ENCODE results near the gene FZD4. TPM values are rescaled to one million over a fixed set of nuclear protein-coding genes. Genes with fewer than 3 reads are reported as not detected.
"Not testable (repeated sequence)": the region's sequence is repeated elsewhere in the genome, so short reads cannot be mapped to it uniquely, and the experiment has no call there.

The FZD4 gene
- total RNA-seq, 5 donors from 2014 or later (not counting 1 experiment from before 2014, with no cell fraction given): 0.13 to 0.35 (median 0.20) TPM; not detected in 2

- H3K36me3 ChIP-seq (ENCODE audit: control insufficient read depth in 2 of 2, extremely low read depth in 1 of 2, insufficient read depth in 1 of 2, low read length in 1 of 2): no peaks in the 10 kb centered on the region
- H3K9me3 ChIP-seq: no peaks in the 10 kb centered on the region
- ChIA-PET POLR2A (no interaction called here), CTCF (interaction anchor here (0.6 to 4.1 kb wide), 13 partner anchors 13 to 483 kb away, joined by 3 to 27 read pairs (median 3); no protein-coding TSS in a partner anchor)
- ATAC-seq (replicated peaks in 1 of 4) (no peak), DNase-seq (no peak)
- no peaks in the 10 kb centered on the region for H3K27me3 ChIP-seq (replicated peaks in 1 of 2; ENCODE audit: control insufficient read depth in 2 of 2, extremely low read depth in 1 of 2, insufficient read depth in 2 of 2, low read length in 1 of 2)
- Mint-ChIP-seq H3K27ac (no peak overlapping the region), H3K27me3 (peaks cover 7 to 10% of the 10 kb centered on the region in 2 donors), H3K4me1 (no peaks in the 10 kb centered on the region), H3K4me3 (no peak overlapping the region), H3K36me3 (no peaks in the 10 kb centered on the region), H3K9me3 (no peaks in the 10 kb centered on the region)
- no peak overlapping the region for H3K4me3 ChIP-seq (ENCODE audit: control insufficient read depth in 1 of 2, extremely low read depth in 1 of 2, low read length in 1 of 2)
- H3K4me1 ChIP-seq (ENCODE audit: control insufficient read depth in 1 of 2, extremely low read depth in 1 of 2, insufficient read depth in 2 of 2, low read length in 2 of 2): no peaks in the 10 kb centered on the region
- no peak overlapping the region for H3K27ac ChIP-seq (ENCODE audit: low read length)
- 85% methylated on average over 11 of the region's 11 CpGs for WGBS (ENCODE audit: insufficient coverage)
Observed at GRCh38 chr11:86940122-86940777, 14.9 kb downstream of the FZD4 start.

- Mint-ChIP-seq H3K27ac (no peak overlapping the region), H3K9me3 (no peaks in the 10 kb centered on the region), H3K36me3 (no peaks in the 10 kb centered on the region), H3K4me3 (no peak overlapping the region), H3K4me1 (no peaks in the 10 kb centered on the region), H3K27me3 (peaks cover 6 to 10% of the 10 kb centered on the region in 2 donors)
- Histone ChIP-seq H3K27ac (ENCODE audit: low read length) (no peak overlapping the region), H3K4me1 (ENCODE audit: control insufficient read depth in 1 of 2, extremely low read depth in 1 of 2, insufficient read depth in 2 of 2, low read length in 2 of 2) (no peaks in the 10 kb centered on the region), H3K27me3 (replicated peaks in 1 of 2; ENCODE audit: control insufficient read depth in 2 of 2, extremely low read depth in 1 of 2, insufficient read depth in 2 of 2, low read length in 1 of 2) (no peaks in the 10 kb centered on the region), H3K4me3 (ENCODE audit: control insufficient read depth in 1 of 2, extremely low read depth in 1 of 2, low read length in 1 of 2) (no peak overlapping the region), H3K9me3 (no peaks in the 10 kb centered on the region), H3K36me3 (ENCODE audit: control insufficient read depth in 2 of 2, extremely low read depth in 1 of 2, insufficient read depth in 1 of 2, low read length in 1 of 2) (no peaks in the 10 kb centered on the region)
- DNase-seq: peak in 1 of 35 experiments; percentile 62
- ChIA-PET CTCF (interaction anchor here (0.6 to 4.1 kb wide), 26 partner anchors 8 to 756 kb away, joined by 3 to 27 read pairs (median 3); no protein-coding TSS in a partner anchor), POLR2A (interaction anchor here in 1 of 2 donors (0.6 kb wide), 3 partner anchors 129 to 326 kb away, joined by 3 to 5 read pairs (median 4); no protein-coding TSS in a partner anchor)
- peak in 2 of 4 experiments; percentile 31 to 32 for ATAC-seq (replicated peaks in 1 of 4)
- no CpG with 5 or more reads among the region's 4 CpGs for whole genome bisulfite sequencing (ENCODE audit: insufficient coverage)
Observed at GRCh38 chr11:86938900-86939880, 16.0 kb downstream of the FZD4 start.

GRCh38 chr11:86938203-86938899, 16.8 kb downstream of the FZD4 start:
- H3K9me3 ChIP-seq: no peaks in the 10 kb centered on the region
- POLR2A ChIA-PET: interaction anchor here in 1 of 2 donors (0.6 kb wide), 1 partner anchor 130 kb away, joined by 4 read pairs; no protein-coding TSS in a partner anchor
- Mint-ChIP-seq H3K36me3 (no peaks in the 10 kb centered on the region), H3K27me3 (peaks cover 6 to 10% of the 10 kb centered on the region in 2 donors), H3K4me3 (no peak overlapping the region), H3K4me1 (no peaks in the 10 kb centered on the region), H3K9me3 (no peaks in the 10 kb centered on the region), H3K27ac (no peak overlapping the region)
- H3K4me3 ChIP-seq (ENCODE audit: control insufficient read depth in 1 of 2, extremely low read depth in 1 of 2, low read length in 1 of 2): no peak overlapping the region
- no peaks in the 10 kb centered on the region for H3K36me3 ChIP-seq (ENCODE audit: control insufficient read depth in 2 of 2, extremely low read depth in 1 of 2, insufficient read depth in 1 of 2, low read length in 1 of 2)
- no peaks in the 10 kb centered on the region for H3K27me3 ChIP-seq (replicated peaks in 1 of 2; ENCODE audit: control insufficient read depth in 2 of 2, extremely low read depth in 1 of 2, insufficient read depth in 2 of 2, low read length in 1 of 2)
- H3K4me1 ChIP-seq (ENCODE audit: control insufficient read depth in 1 of 2, extremely low read depth in 1 of 2, insufficient read depth in 2 of 2, low read length in 2 of 2): no peaks in the 10 kb centered on the region
- WGBS (ENCODE audit: insufficient coverage): 25% methylated on average over 4 of the region's 6 CpGs
- no peak for DNase-seq
- no peak for ATAC-seq (replicated peaks in 1 of 4)
- CTCF ChIA-PET: interaction anchor here (0.6 to 4.1 kb wide), 12 partner anchors 24 to 1332 kb away, joined by 3 to 27 read pairs (median 4); no protein-coding TSS in a partner anchor
- H3K27ac ChIP-seq (ENCODE audit: low read length): no peak overlapping the region

- H3K36me3 Mint-ChIP-seq; H3K9me3 Mint-ChIP-seq; H3K27ac ChIP-seq (ENCODE audit: low read length); ATAC-seq (replicated peaks in 1 of 4); H3K4me1 Mint-ChIP-seq; H3K27ac Mint-ChIP-seq; DNase-seq; H3K36me3 ChIP-seq (ENCODE audit: control insufficient read depth in 2 of 2, extremely low read depth in 1 of 2, insufficient read depth in 1 of 2, low read length in 1 of 2); H3K4me3 ChIP-seq (ENCODE audit: control insufficient read depth in 1 of 2, extremely low read depth in 1 of 2, low read length in 1 of 2); H3K27me3 Mint-ChIP-seq; H3K9me3 ChIP-seq; H3K27me3 ChIP-seq (replicated peaks in 1 of 2; ENCODE audit: control insufficient read depth in 2 of 2, extremely low read depth in 1 of 2, insufficient read depth in 2 of 2, low read length in 1 of 2); H3K4me1 ChIP-seq (ENCODE audit: control insufficient read depth in 1 of 2, extremely low read depth in 1 of 2, insufficient read depth in 2 of 2, low read length in 2 of 2); POLR2A ChIA-PET; H3K4me3 Mint-ChIP-seq: not testable (repeated sequence)
- CTCF ChIA-PET: interaction anchor here (1.0 to 4.1 kb wide), 2 partner anchors 353 to 484 kb away, joined by 4 to 27 read pairs; no protein-coding TSS in a partner anchor
- 71% methylated on average over 1 of the region's 2 CpGs for WGBS (ENCODE audit: insufficient coverage)
Observed at GRCh38 chr11:86937193-86937806, 17.9 kb downstream of the FZD4 start.

- H3K27ac Mint-ChIP-seq: no peak overlapping the region
- no peak overlapping the region for H3K27ac ChIP-seq (ENCODE audit: low read length)
- H3K4me3 Mint-ChIP-seq: no peak overlapping the region
- WGBS (ENCODE audit: insufficient coverage): no CpG with 5 or more reads among the region's 3 CpGs
- no peaks in the 10 kb centered on the region for H3K9me3 Mint-ChIP-seq
- ChIA-PET POLR2A (no interaction called here), CTCF (interaction anchor here (0.5 to 1.6 kb wide), 7 partner anchors 18 to 1382 kb away, joined by 3 to 6 read pairs (median 3); no protein-coding TSS in a partner anchor)
- H3K9me3 ChIP-seq: no peaks in the 10 kb centered on the region
- no peaks in the 10 kb centered on the region for H3K4me1 Mint-ChIP-seq
- H3K27me3 Mint-ChIP-seq: peaks cover 3 to 5% of the 10 kb centered on the region in 2 donors
- H3K36me3 ChIP-seq (ENCODE audit: control insufficient read depth in 2 of 2, extremely low read depth in 1 of 2, insufficient read depth in 1 of 2, low read length in 1 of 2): no peaks in the 10 kb centered on the region
- DNase-seq (no peak), ATAC-seq (replicated peaks in 1 of 4) (no peak)
- no peaks in the 10 kb centered on the region for H3K36me3 Mint-ChIP-seq
- no peaks in the 10 kb centered on the region for H3K4me1 ChIP-seq (ENCODE audit: control insufficient read depth in 1 of 2, extremely low read depth in 1 of 2, insufficient read depth in 2 of 2, low read length in 2 of 2)
- H3K27me3 ChIP-seq (replicated peaks in 1 of 2; ENCODE audit: control insufficient read depth in 2 of 2, extremely low read depth in 1 of 2, insufficient read depth in 2 of 2, low read length in 1 of 2): no peaks in the 10 kb centered on the region
- no peak overlapping the region for H3K4me3 ChIP-seq (ENCODE audit: control insufficient read depth in 1 of 2, extremely low read depth in 1 of 2, low read length in 1 of 2)
Observed at GRCh38 chr11:86934926-86935579, 20.1 kb downstream of the FZD4 start.

Data from T-cell (primary cell).